ENCODE measurements around the gene KCNMB1. TPM values are rescaled to one million over a fixed set of nuclear protein-coding genes. Genes with fewer than 3 reads are reported as not detected.

KCNMB1 gene
- 1 to 10 TPM; 4.2 to 8.2 TPM for polyA plus RNA-seq

- Histone ChIP-seq H3K27ac (ENCODE audit: low read depth in 2 of 2, low read length in 1 of 2) (peak within 1 kb of the TSS; percentile 55 to 86), H3K4me3 (ENCODE audit: low read depth in 1 of 2, low read length in 2 of 2) (peak within 1 kb of the TSS; percentile 19 to 46), H3K4me1 (ENCODE audit: control insufficient read depth in 2 of 2, insufficient read depth in 2 of 2, low read length in 1 of 2) (peaks cover 0 to 5% of the 10 kb centered on the region in 2 donors), H3K9me3 (ENCODE audit: control insufficient read depth in 2 of 2, insufficient read depth in 1 of 2, low read depth in 1 of 2, low read length in 1 of 2) (no peaks in the 10 kb centered on the region), H3K36me3 (ENCODE audit: control insufficient read depth in 2 of 2, insufficient read depth in 2 of 2, low read length in 1 of 2) (no peaks in the 10 kb centered on the region), H3K27me3 (ENCODE audit: control insufficient read depth in 1 of 2, insufficient read depth in 2 of 2, low read length in 2 of 2) (no peaks in the 10 kb centered on the region)
- 36 to 49% methylated on average over 15 of the region's 15 CpGs for WGBS, 2 donors
These were observed at the start of gene KCNMB1 for GRCh38 chr5:170388818-170389549. Gene KCNMB1 (minus strand): TSS chr5:170389367. CDS start chr5:170385447, 3,920 bp downstream.

DNA sequence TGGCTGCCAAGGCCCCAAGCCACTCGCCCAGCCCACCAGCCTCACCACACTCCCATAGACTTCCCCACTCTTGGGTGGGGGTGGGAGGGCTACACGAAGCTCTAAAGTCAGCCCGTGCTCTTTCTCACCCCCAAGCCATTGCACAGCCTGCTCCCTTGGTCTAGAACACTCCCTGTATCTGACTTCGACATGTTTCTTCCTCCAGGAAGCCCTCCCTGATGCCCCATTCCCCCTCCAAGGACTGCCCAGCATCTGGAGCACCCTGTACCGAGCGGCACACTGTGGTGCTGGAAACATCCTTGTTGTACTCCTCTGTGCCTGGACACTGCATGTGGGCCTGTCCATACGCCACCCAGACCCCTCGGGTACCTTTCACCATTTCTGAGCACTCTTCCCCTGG is 49.4 kb upstream of the KCNMB1 start:
- Histone ChIP-seq H3K27ac (ENCODE audit: low read depth in 2 of 2, low read length in 1 of 2) (no peak overlapping the region), H3K27me3 (ENCODE audit: control insufficient read depth in 1 of 2, insufficient read depth in 2 of 2, low read length in 2 of 2) (no peaks in the 10 kb centered on the region), H3K4me3 (ENCODE audit: low read depth in 1 of 2, low read length in 2 of 2) (no peak overlapping the region), H3K9me3 (ENCODE audit: control insufficient read depth in 2 of 2, insufficient read depth in 1 of 2, low read depth in 1 of 2, low read length in 1 of 2) (no peaks in the 10 kb centered on the region), H3K36me3 (ENCODE audit: control insufficient read depth in 2 of 2, insufficient read depth in 2 of 2, low read length in 1 of 2) (no peaks in the 10 kb centered on the region), H3K4me1 (ENCODE audit: control insufficient read depth in 2 of 2, insufficient read depth in 2 of 2, low read length in 1 of 2) (no peaks in the 10 kb centered on the region)
- 81 to 88% methylated on average over 8 of the region's 8 CpGs for WGBS, 2 donors

DNA sequence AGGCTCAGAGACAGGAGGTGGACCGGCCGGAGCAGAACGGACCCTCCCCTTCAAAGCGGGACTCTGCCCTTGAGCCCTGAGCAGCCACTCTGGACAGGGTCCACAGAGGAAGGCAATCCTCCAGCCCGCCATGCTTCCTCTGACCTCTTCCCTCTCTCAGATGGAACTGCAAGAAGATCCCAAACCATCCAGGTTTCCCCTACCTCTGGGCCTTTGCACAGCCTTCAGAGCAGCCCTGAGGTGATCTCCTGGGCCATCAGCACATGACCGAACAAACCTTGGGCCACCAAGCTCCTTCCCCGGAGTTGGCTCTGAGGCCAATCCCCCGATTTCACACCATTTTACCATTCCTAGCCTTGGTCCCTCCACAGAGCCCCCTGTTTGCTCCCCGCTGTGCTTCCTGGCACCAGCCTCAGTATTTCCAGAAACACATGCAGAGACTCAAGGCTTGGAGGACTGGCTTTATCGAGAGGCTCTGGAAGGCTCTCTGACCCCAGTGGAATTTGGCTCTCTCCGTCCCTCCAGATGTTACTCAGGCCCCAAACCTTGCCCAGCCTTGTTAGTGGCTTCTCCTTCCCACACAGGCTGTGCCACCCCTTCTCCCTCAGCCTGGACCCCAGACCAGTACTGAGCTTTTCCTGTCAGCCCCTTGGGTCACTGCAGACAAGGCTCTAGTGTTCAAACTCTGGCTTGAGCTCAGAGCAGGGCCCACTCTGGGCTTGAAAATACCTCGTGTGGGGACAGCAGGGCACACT is 48.6 kb upstream of the KCNMB1 start:
- Histone ChIP-seq H3K9me3 (ENCODE audit: control insufficient read depth in 2 of 2, insufficient read depth in 1 of 2, low read depth in 1 of 2, low read length in 1 of 2) (no peaks in the 10 kb centered on the region), H3K4me3 (ENCODE audit: low read depth in 1 of 2, low read length in 2 of 2) (no peak overlapping the region), H3K27me3 (ENCODE audit: control insufficient read depth in 1 of 2, insufficient read depth in 2 of 2, low read length in 2 of 2) (no peaks in the 10 kb centered on the region), H3K27ac (ENCODE audit: low read depth in 2 of 2, low read length in 1 of 2) (no peak overlapping the region), H3K36me3 (ENCODE audit: control insufficient read depth in 2 of 2, insufficient read depth in 2 of 2, low read length in 1 of 2) (no peaks in the 10 kb centered on the region), H3K4me1 (ENCODE audit: control insufficient read depth in 2 of 2, insufficient read depth in 2 of 2, low read length in 1 of 2) (no peaks in the 10 kb centered on the region)
- 82 to 87% methylated on average over 12 of the region's 12 CpGs for WGBS, 2 donors

DNA sequence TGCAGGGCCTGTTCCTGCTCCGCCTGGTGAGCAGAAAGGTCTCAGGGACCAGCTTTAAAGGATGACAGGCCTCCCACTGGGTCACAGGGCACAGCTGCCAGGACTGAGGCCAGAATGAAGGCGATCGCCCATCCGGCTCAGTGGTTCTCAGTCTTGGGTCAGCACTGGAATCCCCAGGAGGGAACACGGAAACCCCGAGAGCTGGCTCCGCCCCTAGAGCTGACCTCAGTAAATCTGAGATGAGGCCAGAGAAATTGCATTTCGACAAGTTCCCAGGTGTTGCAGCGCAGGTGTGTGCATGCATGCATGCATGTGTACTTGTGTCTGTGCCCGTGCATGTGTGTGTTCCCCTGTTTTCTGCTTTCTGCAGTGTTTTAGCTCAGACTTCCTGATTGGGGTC is 47.2 kb upstream of the KCNMB1 start:
- H3K27ac ChIP-seq (ENCODE audit: low read depth in 2 of 2, low read length in 1 of 2), result no peak overlapping the region
- H3K36me3 ChIP-seq (ENCODE audit: control insufficient read depth in 2 of 2, insufficient read depth in 2 of 2, low read length in 1 of 2), result no peaks in the 10 kb centered on the region
- WGBS, 2 donors, result 86 to 91% methylated on average over 10 of the region's 10 CpGs
- no peaks in the 10 kb centered on the region for H3K27me3 ChIP-seq (ENCODE audit: control insufficient read depth in 1 of 2, insufficient read depth in 2 of 2, low read length in 2 of 2)
- H3K4me3 ChIP-seq (ENCODE audit: low read depth in 1 of 2, low read length in 2 of 2), result no peak overlapping the region
- no peaks in the 10 kb centered on the region for H3K9me3 ChIP-seq (ENCODE audit: control insufficient read depth in 2 of 2, insufficient read depth in 1 of 2, low read depth in 1 of 2, low read length in 1 of 2)
- no peaks in the 10 kb centered on the region for H3K4me1 ChIP-seq (ENCODE audit: control insufficient read depth in 2 of 2, insufficient read depth in 2 of 2, low read length in 1 of 2)

- no peak overlapping the region for H3K4me3 ChIP-seq (ENCODE audit: low read depth in 1 of 2, low read length in 2 of 2)
- 39 to 41% methylated on average over 16 of the region's 16 CpGs for WGBS, 2 donors
These were observed 45.9 kb upstream of the KCNMB1 start for GRCh38 chr5:170434966-170435605.

DNA sequence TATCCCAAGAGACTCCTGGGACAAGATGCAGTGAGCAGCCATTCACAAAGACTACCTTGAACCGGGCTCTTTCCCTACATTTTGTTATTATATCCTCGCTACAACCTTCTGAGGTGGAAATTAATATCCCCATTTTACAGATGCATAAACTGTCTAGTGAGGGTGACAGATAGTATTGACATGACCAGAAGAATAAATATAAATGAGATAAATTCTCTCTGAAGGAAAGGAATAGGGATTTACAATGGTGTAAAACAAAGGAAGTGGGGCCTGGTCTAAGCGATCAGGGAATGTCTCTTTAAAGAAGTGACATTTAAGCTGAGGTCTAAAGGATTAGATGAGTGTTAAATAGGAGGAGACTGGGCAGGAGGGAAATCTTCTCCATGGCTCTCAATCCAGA is 43.5 kb upstream of the KCNMB1 start:
- H3K4me1 ChIP-seq (ENCODE audit: control insufficient read depth in 2 of 2, insufficient read depth in 2 of 2, low read length in 1 of 2), result no peaks in the 10 kb centered on the region
- H3K36me3 ChIP-seq (ENCODE audit: control insufficient read depth in 2 of 2, insufficient read depth in 2 of 2, low read length in 1 of 2), result no peaks in the 10 kb centered on the region
- H3K27ac ChIP-seq (ENCODE audit: low read depth in 2 of 2, low read length in 1 of 2), result no peak overlapping the region
- no peak overlapping the region for H3K4me3 ChIP-seq (ENCODE audit: low read depth in 1 of 2, low read length in 2 of 2)
- WGBS, 2 donors, result 94 to 95% methylated on average over 3 of the region's 3 CpGs
- no peaks in the 10 kb centered on the region for H3K27me3 ChIP-seq (ENCODE audit: control insufficient read depth in 1 of 2, insufficient read depth in 2 of 2, low read length in 2 of 2)
- no peaks in the 10 kb centered on the region for H3K9me3 ChIP-seq (ENCODE audit: control insufficient read depth in 2 of 2, insufficient read depth in 1 of 2, low read depth in 1 of 2, low read length in 1 of 2)

More at GRCh38 chr5:170434966-170435605, 45.9 kb upstream of the KCNMB1 start:
- Histone ChIP-seq H3K36me3 (ENCODE audit: control insufficient read depth in 2 of 2, insufficient read depth in 2 of 2, low read length in 1 of 2) (no peaks in the 10 kb centered on the region), H3K27me3 (ENCODE audit: control insufficient read depth in 1 of 2, insufficient read depth in 2 of 2, low read length in 2 of 2) (no peaks in the 10 kb centered on the region), H3K9me3 (ENCODE audit: control insufficient read depth in 2 of 2, insufficient read depth in 1 of 2, low read depth in 1 of 2, low read length in 1 of 2) (no peaks in the 10 kb centered on the region), H3K4me1 (ENCODE audit: control insufficient read depth in 2 of 2, insufficient read depth in 2 of 2, low read length in 1 of 2) (no peaks in the 10 kb centered on the region), H3K27ac (ENCODE audit: low read depth in 2 of 2, low read length in 1 of 2) (no peak overlapping the region)

DNA sequence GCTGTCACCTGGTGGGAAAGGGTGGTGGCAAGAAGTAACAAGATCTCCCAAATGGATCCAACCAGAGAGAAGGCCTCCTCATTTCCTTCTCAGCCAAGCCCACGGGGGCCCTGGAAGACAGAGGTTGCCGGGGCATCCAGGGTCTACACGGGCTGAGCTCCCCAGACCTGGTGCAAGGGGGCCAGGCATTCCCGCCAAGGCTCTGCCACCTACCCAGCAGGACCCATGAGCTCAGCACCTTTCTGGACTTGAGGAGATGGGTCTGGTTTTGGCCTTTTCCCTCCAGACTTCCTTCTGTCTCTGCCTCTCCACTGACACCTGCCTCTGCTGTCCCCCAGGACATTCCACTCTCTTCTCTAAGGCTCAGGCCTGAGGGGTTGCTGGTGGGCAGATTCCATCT is 42.4 kb upstream of the KCNMB1 start:
- no peaks in the 10 kb centered on the region for H3K4me1 ChIP-seq (ENCODE audit: control insufficient read depth in 2 of 2, insufficient read depth in 2 of 2, low read length in 1 of 2)
- no peaks in the 10 kb centered on the region for H3K9me3 ChIP-seq (ENCODE audit: control insufficient read depth in 2 of 2, insufficient read depth in 1 of 2, low read depth in 1 of 2, low read length in 1 of 2)
- no peak overlapping the region for H3K27ac ChIP-seq (ENCODE audit: low read depth in 2 of 2, low read length in 1 of 2)
- H3K36me3 ChIP-seq (ENCODE audit: control insufficient read depth in 2 of 2, insufficient read depth in 2 of 2, low read length in 1 of 2), result no peaks in the 10 kb centered on the region
- H3K27me3 ChIP-seq (ENCODE audit: control insufficient read depth in 1 of 2, insufficient read depth in 2 of 2, low read length in 2 of 2), result no peaks in the 10 kb centered on the region
- H3K4me3 ChIP-seq (ENCODE audit: low read depth in 1 of 2, low read length in 2 of 2), result no peak overlapping the region
- 70 to 86% methylated on average over 4 of the region's 4 CpGs for WGBS, 2 donors

GRCh38 chr5:170430866-170431437 is 41.8 kb upstream of the KCNMB1 start:
- WGBS, 2 donors, result 81 to 85% methylated on average over 10 of the region's 10 CpGs
- H3K27me3 ChIP-seq (ENCODE audit: control insufficient read depth in 1 of 2, insufficient read depth in 2 of 2, low read length in 2 of 2), result no peaks in the 10 kb centered on the region
- no peak overlapping the region for H3K27ac ChIP-seq (ENCODE audit: low read depth in 2 of 2, low read length in 1 of 2)
- no peaks in the 10 kb centered on the region for H3K4me1 ChIP-seq (ENCODE audit: control insufficient read depth in 2 of 2, insufficient read depth in 2 of 2, low read length in 1 of 2)
- no peak overlapping the region for H3K4me3 ChIP-seq (ENCODE audit: low read depth in 1 of 2, low read length in 2 of 2)
- H3K36me3 ChIP-seq (ENCODE audit: control insufficient read depth in 2 of 2, insufficient read depth in 2 of 2, low read length in 1 of 2), result no peaks in the 10 kb centered on the region
- H3K9me3 ChIP-seq (ENCODE audit: control insufficient read depth in 2 of 2, insufficient read depth in 1 of 2, low read depth in 1 of 2, low read length in 1 of 2), result no peaks in the 10 kb centered on the region

DNA sequence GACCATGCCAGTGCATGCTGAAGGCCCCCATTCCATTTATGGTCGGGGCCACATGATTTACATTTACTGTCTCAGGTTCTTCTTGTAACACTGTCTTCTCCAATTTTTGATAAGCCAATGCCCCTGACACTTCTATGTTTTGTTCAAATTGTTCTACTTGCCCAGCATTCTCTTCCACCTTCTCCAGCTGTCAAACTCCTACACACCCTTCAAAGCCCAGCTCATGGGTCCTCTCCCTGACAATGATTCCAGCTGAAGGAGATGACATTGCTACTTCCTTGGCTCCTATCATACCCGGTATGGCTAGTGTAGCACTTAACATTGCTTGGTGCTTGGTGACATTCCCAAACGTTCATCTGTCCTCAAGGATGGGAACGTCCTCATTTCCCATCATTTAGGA is 41.1 kb upstream of the KCNMB1 start:
- Histone ChIP-seq H3K9me3 (ENCODE audit: control insufficient read depth in 2 of 2, insufficient read depth in 1 of 2, low read depth in 1 of 2, low read length in 1 of 2) (no peaks in the 10 kb centered on the region), H3K4me3 (ENCODE audit: low read depth in 1 of 2, low read length in 2 of 2) (no peak overlapping the region), H3K36me3 (ENCODE audit: control insufficient read depth in 2 of 2, insufficient read depth in 2 of 2, low read length in 1 of 2) (no peaks in the 10 kb centered on the region), H3K27ac (ENCODE audit: low read depth in 2 of 2, low read length in 1 of 2) (no peak overlapping the region), H3K27me3 (ENCODE audit: control insufficient read depth in 1 of 2, insufficient read depth in 2 of 2, low read length in 2 of 2) (no peaks in the 10 kb centered on the region), H3K4me1 (ENCODE audit: control insufficient read depth in 2 of 2, insufficient read depth in 2 of 2, low read length in 1 of 2) (no peaks in the 10 kb centered on the region)
- WGBS, 2 donors, result 69 to 71% methylated on average over 4 of the region's 4 CpGs

Data from esophagus (tissue), 2 donors.